Right ventricle myocardium superior (tissue), 1 donor: ENCODE measurements around the gene COA5. TPM values are rescaled to one million over a fixed set of nuclear protein-coding genes. Genes with fewer than 3 reads are reported as not detected.
"Not testable (repeated sequence)": the region's sequence is repeated elsewhere in the genome, so short reads cannot be mapped to it uniquely, and the experiment has no call there.

ENCODE experiments used
- ATAC-seq: fragments of 200-7000 bp; cut with Tn5 transposase; one replicate; pipeline ENCODE4 v1.9.1; 2020; ENCODE audit warnings: mild to moderate bottlenecking; ENCODE audit not compliant: poor library complexity
- DNase-seq: peaks from one replicate; pipeline ENCODE4 v3.0.0-alpha.2; 2020
- intact Hi-C: fragments of 100-400 bp; cut with DNase I; formaldehyde crosslinking; loops from one replicate; pipeline ENCODE4 v1.11.2; 2022
- total RNA-seq: library from RNA; stranded (reverse); fragmentation: NEBNext Ultra II Directional; extraction: Animal tissue kit (Norgen Biotek cat#: 25700); gene quantifications from one replicate; pipeline ENCODE4 v1.2.1, GENCODE V29; 2021
- donor health status: DM: no; HTN: yes; CAD: no; lungs with severe emphysema.

Gene COA5
- total RNA-seq, 1 donor from 2014 or later = 26.8 TPM

DNA sequence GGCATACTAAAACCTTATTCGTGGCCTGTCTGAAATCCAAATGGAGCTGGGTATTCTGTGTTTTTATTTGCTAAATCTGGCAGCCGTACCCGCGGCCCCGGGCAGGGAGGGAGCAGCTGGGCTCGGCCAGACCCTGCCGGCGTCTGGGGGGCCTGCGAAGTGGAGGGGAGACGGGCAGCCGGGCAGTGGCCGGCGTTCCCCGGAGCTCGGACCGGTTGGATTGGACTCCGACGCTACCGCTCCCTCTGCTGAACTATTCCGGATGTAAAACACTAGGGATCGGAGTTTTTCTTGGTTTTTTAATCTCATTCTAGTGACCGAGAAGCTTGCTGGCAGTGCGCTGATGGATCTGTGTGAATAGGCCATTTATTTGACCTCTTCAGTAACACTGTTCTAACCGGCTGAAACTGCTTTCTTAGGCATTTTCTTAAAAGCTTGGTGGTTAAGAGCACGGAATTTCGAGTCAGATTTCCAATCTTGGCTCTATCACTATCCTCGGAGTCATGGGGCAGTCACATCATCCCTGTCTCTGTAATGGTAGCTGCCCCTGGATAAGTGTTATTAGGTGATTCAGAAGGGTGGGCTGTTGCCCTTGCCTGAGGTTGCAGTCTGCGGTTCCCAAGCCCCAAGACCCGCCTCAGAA is 771 bp upstream of the COA5 start:
- DNase-seq (no peak), ATAC-seq (peak; percentile 39)
- intact Hi-C loops = no loop called here

DNA sequence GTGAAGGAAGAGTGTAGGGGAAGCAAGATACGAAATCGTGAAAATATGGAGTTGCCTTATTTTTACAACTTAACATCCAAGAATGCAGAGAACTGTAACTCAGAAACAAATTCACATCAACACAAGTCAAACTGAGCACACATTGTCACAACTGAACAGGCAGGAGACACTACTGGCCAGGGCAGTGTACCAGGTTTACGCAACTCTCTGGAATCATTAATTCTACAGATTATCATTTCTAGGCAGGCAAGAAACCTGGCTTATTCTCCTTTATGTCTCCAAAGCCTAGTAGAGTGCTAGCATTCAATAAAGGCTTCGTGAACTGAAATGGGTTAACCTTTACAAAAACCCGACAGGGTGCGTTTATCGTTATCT is 584 bp downstream of the COA5 start:
- intact Hi-C loops = no loop called here
- peak; percentile 28 for ATAC-seq
- DNase-seq = no peak

DNA sequence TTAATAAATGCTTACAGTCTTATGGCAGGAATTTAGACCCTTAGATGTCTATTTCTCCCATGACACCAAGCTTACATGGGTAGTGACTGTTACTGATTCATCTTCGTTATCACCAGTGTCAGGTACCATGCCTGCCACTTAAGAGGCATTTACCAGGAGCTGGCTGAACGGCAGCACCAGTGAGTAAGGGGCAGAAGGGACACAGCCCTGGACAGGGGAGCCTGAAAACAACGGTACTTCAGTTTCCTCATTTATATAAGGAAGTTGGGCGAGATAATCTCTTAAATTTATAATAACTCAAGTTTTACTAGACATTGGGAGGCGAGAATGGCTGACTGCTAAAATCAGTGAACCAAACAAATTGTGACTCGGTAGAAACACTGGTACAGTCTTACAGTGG is 1.2 kb downstream of the COA5 start:
- intact Hi-C loops = no loop called here
- no peak for ATAC-seq

DNA sequence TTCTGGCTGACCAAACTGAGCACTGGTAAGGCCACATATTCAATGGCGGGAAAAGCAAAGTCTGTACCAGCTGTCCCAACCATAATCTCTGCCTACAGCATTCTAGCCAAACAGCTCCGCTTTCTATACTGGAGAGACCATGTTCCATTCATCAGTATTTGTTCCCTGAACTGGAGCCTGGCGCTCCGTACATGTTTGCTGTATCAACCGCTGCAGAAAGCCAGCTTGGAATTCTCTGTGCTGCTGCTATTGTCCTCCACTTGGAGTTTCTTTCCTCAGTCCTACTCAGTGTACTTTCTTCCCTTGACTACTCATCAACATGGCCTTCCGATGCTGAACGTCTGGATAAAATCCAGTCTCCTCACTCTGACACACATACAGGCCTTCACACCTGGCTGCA is 1.9 kb downstream of the COA5 start:
- DNase-seq (no peak), ATAC-seq (no peak)
- intact Hi-C loops = no loop called here

More for the DNA sequence above, 1.2 kb downstream of the COA5 start:
- no peak for DNase-seq

DNA sequence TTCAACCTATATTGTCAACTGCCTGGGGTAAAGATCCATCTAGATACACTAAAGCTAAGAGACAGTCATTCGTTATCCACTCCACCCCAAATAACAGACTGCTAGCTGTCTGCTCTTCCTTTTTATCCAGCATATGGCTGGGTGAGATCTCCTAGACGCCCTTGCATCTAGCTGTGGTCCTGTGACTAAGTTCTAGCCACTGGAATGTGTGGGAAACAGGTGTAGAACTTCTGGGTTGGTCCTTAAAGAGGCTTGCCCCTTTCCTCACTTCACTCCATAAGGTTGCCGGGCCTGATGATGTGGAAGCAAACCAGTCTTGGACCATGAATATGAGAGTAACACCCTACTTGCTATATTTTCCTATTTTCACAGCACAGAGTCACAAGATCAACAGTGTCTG is 3.2 kb downstream of the COA5 start:
- intact Hi-C loops = no loop called here
- no peak for ATAC-seq
- no peak for DNase-seq

DNA sequence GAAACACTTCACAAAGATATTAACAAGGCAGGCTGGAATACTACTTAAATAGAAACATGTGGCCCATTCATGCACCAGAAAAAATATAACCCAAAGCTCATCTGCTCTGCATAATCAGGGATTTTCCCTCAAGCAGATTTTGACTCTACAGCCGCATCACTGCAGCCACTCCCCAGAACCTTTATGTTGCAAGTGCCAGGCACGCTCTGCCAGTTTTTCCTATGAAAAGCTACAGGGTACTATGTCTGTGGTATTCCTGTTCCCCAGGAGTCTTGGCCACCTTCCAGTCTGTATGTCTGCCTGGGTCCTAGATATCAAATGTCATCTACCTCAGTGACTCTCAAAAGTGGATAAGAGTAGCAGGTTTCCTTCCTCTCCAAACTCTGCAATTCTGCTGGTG is 3.8 kb downstream of the COA5 start:
- intact Hi-C loops = loop anchor here (5.0 kb wide), 1 partner anchor 192 kb away; no protein-coding TSS in a partner anchor
- DNase-seq (no peak), ATAC-seq (no peak)

DNA sequence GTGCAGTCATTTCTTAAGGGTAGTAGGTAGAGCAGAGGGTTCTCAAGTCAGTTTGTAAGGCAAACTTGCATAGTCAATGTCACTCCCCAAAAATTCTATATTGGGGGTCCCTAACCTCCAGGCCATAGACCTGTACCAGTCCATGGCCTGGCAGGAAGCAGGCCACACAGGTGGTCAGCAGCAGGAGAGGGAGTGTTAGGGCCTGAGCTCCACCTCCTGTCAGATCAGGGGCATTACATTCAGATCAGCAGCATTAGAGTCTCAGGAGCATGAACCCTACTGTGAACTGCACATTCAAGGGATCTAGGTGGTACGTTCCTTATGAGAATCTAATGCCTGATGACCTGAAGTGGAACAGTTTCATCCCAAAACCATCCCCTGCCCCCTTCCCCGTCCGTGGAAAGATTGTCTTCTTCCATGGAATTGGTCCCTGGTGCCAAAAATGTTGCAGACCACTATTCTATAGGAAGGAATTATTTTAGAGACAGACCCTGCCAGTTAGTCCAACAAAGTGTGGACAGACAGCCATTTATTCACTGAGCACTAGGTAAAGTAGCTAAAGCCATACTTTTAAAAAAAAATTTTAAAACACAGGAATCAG is 6.7 kb downstream of the COA5 start:
- DNase-seq (no peak), ATAC-seq (peak; percentile 73)
- intact Hi-C loops = loop anchor here (5.0 kb wide), 1 partner anchor 189 kb away; no protein-coding TSS in a partner anchor

DNA sequence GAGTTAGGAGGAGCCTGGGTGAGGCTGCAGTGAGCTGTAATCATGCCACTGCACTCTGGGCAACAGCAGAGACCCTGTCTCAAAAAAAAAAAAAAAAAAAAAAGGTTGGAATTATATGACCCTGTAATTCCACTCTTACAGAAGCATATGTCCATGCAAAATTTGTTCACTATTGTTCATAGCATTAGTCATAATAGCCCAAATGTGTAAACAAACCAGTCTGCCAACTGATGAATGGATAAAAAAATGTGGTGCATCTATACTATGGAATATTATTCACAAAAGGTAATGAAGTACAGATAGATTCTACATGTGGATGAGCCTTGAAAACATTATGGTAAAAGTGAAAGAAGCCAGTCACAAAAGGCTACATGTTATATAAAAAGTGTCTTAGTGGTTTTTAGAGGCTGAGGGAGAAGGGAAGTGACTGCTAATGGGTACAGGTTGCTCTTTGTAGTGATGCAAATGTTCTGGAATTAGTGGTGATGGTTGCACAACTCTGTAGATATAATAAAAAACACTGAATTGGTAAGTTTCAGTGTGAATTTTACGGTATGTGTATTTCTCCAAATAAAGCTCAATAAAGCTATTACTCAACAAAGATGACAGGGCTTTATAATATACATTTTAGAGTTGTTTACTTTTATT is 9.4 kb downstream of the COA5 start:
- intact Hi-C loops = no loop called here
- no peak for DNase-seq
- ATAC-seq = no peak

DNA sequence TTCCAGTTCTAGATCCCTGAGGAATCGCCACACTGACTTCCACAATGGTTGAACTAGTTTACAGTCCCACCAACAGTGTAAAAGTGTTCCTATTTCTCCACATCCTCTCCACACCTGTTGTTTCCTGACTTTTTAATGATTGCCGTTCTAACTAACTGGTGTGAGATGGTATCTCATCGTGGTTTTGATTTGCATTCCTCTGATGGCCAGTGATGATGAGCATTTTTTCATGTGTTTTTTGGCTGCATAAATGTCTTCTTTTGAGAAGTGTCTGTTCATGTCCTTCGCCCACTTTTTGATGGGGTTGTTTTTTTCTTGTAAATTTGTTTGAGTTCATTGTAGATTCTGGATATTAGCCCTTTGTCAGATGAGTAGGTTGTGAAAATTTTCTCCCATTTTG is 13.6 kb downstream of the COA5 start:
- ATAC-seq, DNase-seq, intact Hi-C loops: not testable (repeated sequence)

DNA sequence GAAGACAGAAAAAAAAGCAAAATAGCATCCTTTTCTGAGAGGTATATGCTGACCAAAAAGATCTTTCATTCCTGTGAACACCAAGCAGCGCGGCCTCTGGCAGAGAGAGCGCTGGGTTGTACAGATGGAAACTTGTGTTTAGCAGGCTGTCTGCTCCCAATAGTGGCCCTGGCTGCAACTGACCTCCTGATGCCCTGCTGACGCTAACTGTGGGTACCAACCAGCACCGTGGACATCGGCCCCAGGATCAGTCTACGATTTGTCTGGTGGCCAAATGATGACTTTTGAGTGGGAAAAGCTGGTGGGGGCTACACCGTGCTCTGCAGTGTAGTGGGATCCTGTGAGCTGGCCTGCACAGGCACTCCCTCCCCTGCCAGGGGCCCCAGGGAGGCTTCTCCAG is 15.7 kb downstream of the COA5 start:
- DNase-seq (no peak), ATAC-seq (no peak)
- intact Hi-C loops = no loop called here

DNA sequence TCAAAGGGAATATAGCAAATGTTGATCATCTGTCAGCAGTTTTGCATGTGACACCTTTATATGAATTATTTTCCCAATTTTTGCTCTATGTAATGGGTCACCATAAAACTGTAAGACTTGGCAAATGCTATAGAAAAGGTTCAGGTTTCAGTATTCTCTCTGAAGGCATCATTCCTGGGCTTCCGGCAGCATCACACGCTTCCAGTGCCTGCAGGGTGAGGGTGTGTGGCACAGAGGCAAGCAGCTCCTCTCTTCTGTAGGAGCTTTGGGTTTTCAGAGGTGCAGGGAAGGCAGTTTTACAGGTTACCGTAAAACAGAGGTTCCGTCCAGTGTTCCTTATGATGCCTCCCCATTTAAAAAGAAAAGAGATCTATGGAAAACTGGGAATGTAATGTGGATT is 18.8 kb downstream of the COA5 start:
- ATAC-seq (no peak), DNase-seq (no peak)
- intact Hi-C loops = no loop called here

DNA sequence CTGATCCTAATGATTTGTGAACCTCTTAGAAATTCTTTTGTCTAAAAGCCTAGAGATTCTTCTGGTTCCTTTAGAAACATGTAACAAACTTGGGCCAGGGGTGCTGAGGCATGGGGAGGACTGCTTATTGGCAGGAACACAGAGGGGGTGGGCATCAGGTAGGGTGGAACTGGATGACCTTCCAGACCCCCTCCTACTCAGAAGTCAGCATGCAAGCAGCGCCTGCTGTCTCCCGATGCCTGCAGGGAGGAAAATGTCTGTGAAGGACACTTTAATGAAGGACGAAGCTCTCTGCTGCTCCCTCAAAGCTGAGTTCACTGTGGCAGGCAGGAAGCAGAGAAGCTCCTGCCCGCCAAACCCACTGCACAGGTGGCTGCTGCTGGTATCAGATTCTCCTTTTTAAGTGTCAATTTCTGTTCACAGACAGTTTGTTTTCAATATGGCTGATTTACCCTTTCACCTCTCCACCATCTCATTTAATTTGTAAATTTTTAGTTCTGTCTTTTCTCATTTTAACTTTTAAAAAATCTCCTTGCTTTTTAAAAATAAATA is 19.4 kb downstream of the COA5 start:
- DNase-seq (no peak), ATAC-seq (no peak)
- intact Hi-C loops = no loop called here

DNA sequence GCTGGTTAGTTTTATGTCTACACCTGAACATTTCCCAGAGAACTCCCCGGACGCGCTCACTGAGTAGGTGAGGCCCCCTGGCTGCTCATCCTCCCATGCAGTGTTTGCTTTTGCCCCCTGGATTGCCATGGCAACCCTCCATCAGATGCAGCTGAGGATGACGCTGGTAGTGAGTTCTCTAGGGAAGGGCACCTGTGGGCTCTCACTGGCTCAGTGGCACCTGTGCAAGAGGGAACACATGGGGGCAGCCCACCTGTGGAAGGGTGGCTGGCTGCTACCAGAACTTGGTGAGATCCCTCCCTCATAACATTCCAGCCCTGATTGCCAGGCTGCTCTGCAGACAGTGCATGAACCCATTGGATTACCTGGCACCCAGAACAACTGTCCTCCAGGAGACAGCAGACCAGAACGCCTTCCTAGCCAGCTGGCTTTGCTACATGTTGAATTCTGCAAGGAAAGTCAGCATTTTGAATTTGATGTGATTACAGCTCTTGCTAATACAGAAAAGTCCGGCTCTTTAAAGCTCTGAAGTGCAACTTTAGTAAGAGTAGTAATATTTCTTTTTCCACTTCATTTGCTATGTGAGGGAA is 21.7 kb downstream of the COA5 start:
- intact Hi-C loops = no loop called here
- no peak for DNase-seq

DNA sequence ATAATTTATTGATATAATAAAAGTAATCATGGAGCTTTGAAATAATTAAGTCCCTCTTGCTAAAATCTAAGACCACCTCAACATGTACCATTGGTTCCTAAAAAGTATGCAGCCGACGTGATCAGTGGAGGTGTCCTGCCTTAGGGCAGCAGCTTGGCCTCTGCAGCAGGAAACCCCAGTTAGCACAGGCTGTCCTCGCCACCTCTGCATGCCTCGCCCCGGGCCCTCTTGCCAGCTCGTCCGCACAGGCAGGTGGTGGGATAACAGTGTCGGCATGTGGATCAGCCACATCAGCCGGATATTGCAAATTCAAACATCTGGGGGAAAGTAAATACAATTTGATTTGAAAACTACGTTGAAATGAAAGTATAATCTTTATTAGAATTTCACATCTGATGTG is 22.9 kb downstream of the COA5 start:
- intact Hi-C loops = no loop called here
- DNase-seq = no peak

More for the DNA sequence above, 21.7 kb downstream of the COA5 start:
- ATAC-seq = no peak

DNA sequence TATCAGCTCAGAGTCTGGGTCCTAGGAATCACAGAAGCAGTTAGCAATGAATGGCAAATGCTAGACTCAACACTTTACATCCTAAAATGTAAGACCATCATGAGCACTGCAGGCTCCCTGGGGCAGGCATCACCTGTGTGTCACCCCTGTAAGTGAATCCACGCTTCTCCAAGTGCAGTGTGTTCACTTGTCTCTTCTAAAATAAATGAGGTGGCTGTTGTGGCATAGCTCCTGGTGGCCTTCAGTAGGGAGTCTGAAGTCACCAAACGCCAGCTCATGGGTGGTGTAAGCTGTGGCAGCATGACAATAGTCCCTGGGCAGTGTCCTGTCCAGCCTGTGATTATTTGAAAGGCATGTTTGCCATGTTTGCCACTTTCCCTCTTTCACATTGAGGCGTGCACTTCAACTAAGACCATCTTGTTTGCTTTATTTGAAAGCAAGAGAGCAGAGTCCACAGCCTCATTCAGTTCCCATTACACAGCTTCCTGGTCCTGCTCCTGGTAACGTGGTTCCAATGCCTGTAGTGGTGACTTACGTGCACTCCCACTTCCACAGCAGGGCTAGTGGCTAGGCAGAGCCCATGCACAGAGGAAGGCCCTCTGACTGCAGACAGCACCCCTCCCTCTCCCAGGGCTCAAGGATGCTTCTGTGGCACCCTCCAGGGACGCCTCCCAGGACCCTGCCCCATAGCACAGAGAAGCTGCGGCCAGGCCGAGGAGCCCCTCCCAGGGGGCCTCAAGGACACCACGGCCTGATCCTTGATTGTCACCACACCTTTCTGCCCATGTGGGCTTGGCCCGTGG is 24.3 kb downstream of the COA5 start:
- DNase-seq = no peak
- intact Hi-C loops = no loop called here
- ATAC-seq = no peak

More for the DNA sequence above, 22.9 kb downstream of the COA5 start:
- no peak for ATAC-seq

DNA sequence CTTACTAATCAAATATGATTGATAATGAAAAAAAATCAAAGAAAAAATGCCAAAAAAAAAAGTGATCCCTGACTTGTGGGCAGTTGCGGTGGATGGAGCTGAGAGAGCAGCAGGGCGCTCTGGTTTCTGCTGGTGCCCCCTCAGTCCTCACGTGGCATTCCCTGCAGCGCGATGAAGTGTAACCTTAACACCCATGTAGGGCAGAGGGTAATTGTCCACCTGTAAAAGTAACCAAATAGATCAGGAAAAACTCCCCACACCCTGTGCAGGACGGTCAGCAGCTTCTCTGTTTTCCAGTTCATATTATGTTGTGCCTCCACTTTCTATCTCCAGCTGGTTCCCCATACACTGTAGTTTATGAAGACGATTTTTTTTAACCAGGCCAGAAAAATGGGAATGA is 25.0 kb downstream of the COA5 start:
- ATAC-seq = no peak
- DNase-seq = no peak

DNA sequence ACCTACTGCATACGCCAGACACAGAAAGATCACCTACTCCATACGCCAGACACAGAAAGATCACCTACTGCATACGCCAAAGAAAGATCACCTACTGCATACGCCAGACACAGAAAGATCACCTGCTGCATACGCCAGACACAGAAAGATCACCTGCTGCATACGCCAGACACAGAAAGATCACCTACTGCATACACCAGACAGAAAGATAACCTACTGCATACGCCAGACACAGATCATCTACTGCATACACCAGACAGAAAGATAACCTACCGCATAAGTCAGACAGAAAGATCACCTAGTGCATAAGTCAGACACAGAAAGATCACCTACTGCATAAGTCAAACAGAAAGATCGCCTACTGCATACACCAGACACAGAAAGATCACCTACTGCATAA is 25.8 kb downstream of the COA5 start:
- DNase-seq (no peak), ATAC-seq (no peak)
- intact Hi-C loops = no loop called here

More for the DNA sequence above, 25.0 kb downstream of the COA5 start:
- intact Hi-C loops = no loop called here

DNA sequence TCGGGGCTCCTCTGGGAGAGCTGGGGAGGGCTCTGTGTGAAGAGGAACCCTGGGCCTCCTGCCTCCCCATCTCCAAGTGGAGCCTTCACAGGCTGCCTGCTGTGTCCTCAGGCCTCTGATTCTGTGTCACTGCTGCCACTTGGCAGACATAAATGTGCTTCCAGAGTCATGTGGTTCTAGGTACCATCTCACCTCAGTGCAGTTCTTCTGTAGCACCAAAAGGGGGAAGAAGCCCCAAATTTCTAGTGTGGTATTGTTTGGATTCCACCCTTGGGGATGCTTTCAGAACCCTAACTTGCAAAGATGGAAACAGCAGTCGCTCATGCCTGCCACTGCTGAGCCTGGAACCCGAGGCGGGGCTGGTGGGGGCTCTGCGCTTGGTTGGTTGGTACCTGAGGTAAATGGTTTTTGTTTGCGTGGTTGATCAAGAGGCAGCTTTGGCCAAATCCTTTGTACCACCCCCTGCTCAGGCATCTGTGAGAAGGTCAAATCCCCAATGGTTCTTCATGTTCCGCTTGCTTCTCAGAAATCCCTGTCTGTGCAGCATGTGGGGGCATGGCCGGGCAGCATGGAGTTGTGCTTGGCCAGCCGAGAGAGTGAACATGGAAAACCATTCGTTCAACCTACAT is 27.5 kb downstream of the COA5 start:
- ATAC-seq (no peak), DNase-seq (no peak)
- intact Hi-C loops = no loop called here
